ENCODE measurements around the gene KCNAB1.

KCNAB1 gene

GRCh38 chr3:156180077-156180476 lies 59.7 kb downstream of the KCNAB1 start:
- peak; percentile 70 for ATAC-seq
- no peak for TF ChIP-seq OSR1 (CRISPR knock-in tag; IDR thresholded peaks at IDR 0.05)
- no peak for TF ChIP-seq TCF4 (CRISPR knock-in tag; IDR thresholded peaks at IDR 0.05; ENCODE audit: borderline replicate concordance)
- TF ChIP-seq CREB5 (CRISPR knock-in tag; IDR thresholded peaks at IDR 0.05; ENCODE audit: low read depth), result no peak
- TF ChIP-seq CSDC2 (CRISPR knock-in tag; IDR thresholded peaks at IDR 0.05), result 0 out of 2 replicates have a peak, but pooled peaks have one; percentile 58
- no peak for TF ChIP-seq ZNF565 (CRISPR knock-in tag; conservative IDR thresholded peaks at IDR 0.05; ENCODE audit: low read depth)
- no peak for TF ChIP-seq POU6F1 (CRISPR knock-in tag; IDR thresholded peaks at IDR 0.05; ENCODE audit: borderline replicate concordance, low read depth)
- no peak for TF ChIP-seq PPARA (CRISPR knock-in tag; IDR thresholded peaks at IDR 0.05; ENCODE audit: borderline replicate concordance)
- TF ChIP-seq ZFP3 (CRISPR knock-in tag; IDR thresholded peaks at IDR 0.05), result 0 out of 2 replicates have a peak, but pooled peaks have one; percentile 45
- TF ChIP-seq ISL1 (CRISPR knock-in tag; IDR thresholded peaks at IDR 0.05), result peak; percentile 63

- no peak for TF ChIP-seq TOX (CRISPR knock-in tag; IDR thresholded peaks at IDR 0.05; ENCODE audit: borderline replicate concordance)
- peak; percentile 75 for TF ChIP-seq ZFP3 (CRISPR knock-in tag; IDR thresholded peaks at IDR 0.05)
- no peak for TF ChIP-seq ESRRG (CRISPR knock-in tag; IDR thresholded peaks at IDR 0.05)
- peak; percentile 35; the same call in 2 of the 3 replicates for ATAC-seq
Observed at GRCh38 chr3:156181509-156181908, 61.1 kb downstream of the KCNAB1 start.

GRCh38 chr3:156183396-156183795 lies 63.0 kb downstream of the KCNAB1 start:
- no peak for TF ChIP-seq ZNF8 (CRISPR knock-in tag; IDR thresholded peaks at IDR 0.05)
- no peak for TF ChIP-seq ESRRG (CRISPR knock-in tag; IDR thresholded peaks at IDR 0.05)
- no peak for TF ChIP-seq ISL1 (CRISPR knock-in tag; IDR thresholded peaks at IDR 0.05)
- no peak for TF ChIP-seq ZFP3 (CRISPR knock-in tag; IDR thresholded peaks at IDR 0.05)
- TF ChIP-seq ZNF565 (CRISPR knock-in tag; conservative IDR thresholded peaks at IDR 0.05; ENCODE audit: low read depth), result no peak
- TF ChIP-seq RARB (CRISPR knock-in tag; IDR thresholded peaks at IDR 0.05), result no peak
- TF ChIP-seq CSDC2 (CRISPR knock-in tag; IDR thresholded peaks at IDR 0.05), result no peak
- TF ChIP-seq CREB5 (CRISPR knock-in tag; IDR thresholded peaks at IDR 0.05; ENCODE audit: low read depth), result no peak
- TF ChIP-seq ZC3H10 (CRISPR knock-in tag; IDR thresholded peaks at IDR 0.05), result no peak
- no peak for ATAC-seq

- ATAC-seq, result no peak
- no peak for TF ChIP-seq ARNTL (CRISPR knock-in tag; IDR thresholded peaks at IDR 0.05; ENCODE audit: borderline replicate concordance, low read depth)
Observed at GRCh38 chr3:156184156-156184555, 63.8 kb downstream of the KCNAB1 start.

- TF ChIP-seq ZC3H10 (CRISPR knock-in tag; IDR thresholded peaks at IDR 0.05), result peak; percentile 14; the same call in 1 of the 2 replicates
- TF ChIP-seq POU6F1 (CRISPR knock-in tag; IDR thresholded peaks at IDR 0.05; ENCODE audit: borderline replicate concordance, low read depth), result no peak
- TF ChIP-seq PPARA (CRISPR knock-in tag; IDR thresholded peaks at IDR 0.05; ENCODE audit: borderline replicate concordance), result no peak
- TF ChIP-seq ISL1 (CRISPR knock-in tag; IDR thresholded peaks at IDR 0.05), result peak; percentile 41
- ATAC-seq, result peak; percentile 87
Observed at GRCh38 chr3:156187146-156187769, 66.9 kb downstream of the KCNAB1 start.

GRCh38 chr3:156188757-156189156 lies 68.4 kb downstream of the KCNAB1 start:
- no peak for ATAC-seq
- no peak for TF ChIP-seq TSHZ2 (CRISPR knock-in tag; IDR thresholded peaks at IDR 0.05)
- no peak for TF ChIP-seq CREB5 (CRISPR knock-in tag; IDR thresholded peaks at IDR 0.05; ENCODE audit: low read depth)
- no peak for TF ChIP-seq PATZ1 (CRISPR knock-in tag; IDR thresholded peaks at IDR 0.05; ENCODE audit: borderline replicate concordance)
- no peak for TF ChIP-seq TOX (CRISPR knock-in tag; IDR thresholded peaks at IDR 0.05; ENCODE audit: borderline replicate concordance)
